Heart left ventricle (tissue), 13 donors: ENCODE measurements around the gene YES1.

Experiments
- POLR2A ChIP-seq, 2 donors: fragments of 450-650 bp; IDR thresholded peaks; one replicate each; pipeline ENCODE4 v1.6.1; 2017; ENCODE audit warnings: antibody characterized with exemption in 2 of 2, mild to moderate bottlenecking in 2 of 2, moderate library complexity in 2 of 2
- TF ChIP-seq, protein P1 (sequence below), 12 donors: fragments of 200-600 bp; sonication (generic) in 4 of 12; IDR thresholded peaks; one replicate each; pipeline versions ENCODE4 v1.5.0 to v1.8.0; 2018 to 2022; ENCODE audit warnings: antibody characterized with exemption in 12 of 12, mild to moderate bottlenecking in 5 of 12
- donor health status: ischemic (EF 13 %, LVEDD 7.1; RV severe dilation, severe dysfunction).
- donor health status: DM: no; HTN: yes; CAD: no.
- donor health status: DM: no; HTN: no; CAD: no.
- donor health status: ischemic (EF 25% LVEDD 6.9; RV normal size, moderate dysfunction).
- donor health status: ischemic (EF 25% LVEDD 5.7; RV mildly dilated, moderate dysfunction).
- donor health status: ischemic (EF 35%, LVEDD 5.7; RV mildly dilated, moderate dysfunction).
- donor health status: nonischemic (EF 11% LVEDD 7.7; RV severe dilation, severe dysfunction).
- donor health status: DM: yes; HTN: yes; CAD: no.
- donor health status: PGD.
- donor health status: ischemic (EF 29% LVEDD 5.4; RV normal size, mild dysfunction).
- donor health status: nonischemic (EF 23%, LVEDD 6.1; RV moderate dilation, normal function).

DNA sequence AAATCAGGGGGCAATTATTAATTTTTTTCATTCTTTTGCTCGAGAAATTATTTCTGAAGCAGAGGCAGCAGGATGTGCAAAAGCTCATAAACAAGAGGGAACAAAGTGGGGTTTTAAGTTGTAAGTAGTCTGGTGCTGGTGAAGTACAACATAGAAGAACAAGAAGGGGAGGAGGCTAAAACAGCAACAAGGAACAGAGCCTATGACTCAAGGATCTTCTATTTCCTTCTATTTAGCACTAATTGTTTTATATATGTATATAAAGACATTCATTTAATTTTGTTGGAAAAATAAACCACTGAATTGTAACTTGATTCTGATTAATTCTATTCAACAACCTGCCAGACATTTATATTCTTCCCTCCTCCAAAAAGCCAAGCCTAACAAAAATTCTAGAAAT, 35.0 kb downstream of the YES1 start:
- TF ChIP-seq, protein P1, sequence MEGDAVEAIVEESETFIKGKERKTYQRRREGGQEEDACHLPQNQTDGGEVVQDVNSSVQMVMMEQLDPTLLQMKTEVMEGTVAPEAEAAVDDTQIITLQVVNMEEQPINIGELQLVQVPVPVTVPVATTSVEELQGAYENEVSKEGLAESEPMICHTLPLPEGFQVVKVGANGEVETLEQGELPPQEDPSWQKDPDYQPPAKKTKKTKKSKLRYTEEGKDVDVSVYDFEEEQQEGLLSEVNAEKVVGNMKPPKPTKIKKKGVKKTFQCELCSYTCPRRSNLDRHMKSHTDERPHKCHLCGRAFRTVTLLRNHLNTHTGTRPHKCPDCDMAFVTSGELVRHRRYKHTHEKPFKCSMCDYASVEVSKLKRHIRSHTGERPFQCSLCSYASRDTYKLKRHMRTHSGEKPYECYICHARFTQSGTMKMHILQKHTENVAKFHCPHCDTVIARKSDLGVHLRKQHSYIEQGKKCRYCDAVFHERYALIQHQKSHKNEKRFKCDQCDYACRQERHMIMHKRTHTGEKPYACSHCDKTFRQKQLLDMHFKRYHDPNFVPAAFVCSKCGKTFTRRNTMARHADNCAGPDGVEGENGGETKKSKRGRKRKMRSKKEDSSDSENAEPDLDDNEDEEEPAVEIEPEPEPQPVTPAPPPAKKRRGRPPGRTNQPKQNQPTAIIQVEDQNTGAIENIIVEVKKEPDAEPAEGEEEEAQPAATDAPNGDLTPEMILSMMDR (IDR thresholded peaks at IDR 0.05), result no peak
- no peak for TF ChIP-seq POLR2A (IDR thresholded peaks at IDR 0.05)
